GM21528 (cell line): ENCODE measurements around the gene APOBEC2.

Source experiments
- ATAC-seq: cut with Tn5 transposase; IDR thresholded peaks from one replicate; pipeline ENCODE4 v1.9.1; 2021; ENCODE audit warnings: mild to moderate bottlenecking, moderate library complexity; ENCODE audit not compliant: unreplicated experiment, low FRiP score

APOBEC2 gene

DNA sequence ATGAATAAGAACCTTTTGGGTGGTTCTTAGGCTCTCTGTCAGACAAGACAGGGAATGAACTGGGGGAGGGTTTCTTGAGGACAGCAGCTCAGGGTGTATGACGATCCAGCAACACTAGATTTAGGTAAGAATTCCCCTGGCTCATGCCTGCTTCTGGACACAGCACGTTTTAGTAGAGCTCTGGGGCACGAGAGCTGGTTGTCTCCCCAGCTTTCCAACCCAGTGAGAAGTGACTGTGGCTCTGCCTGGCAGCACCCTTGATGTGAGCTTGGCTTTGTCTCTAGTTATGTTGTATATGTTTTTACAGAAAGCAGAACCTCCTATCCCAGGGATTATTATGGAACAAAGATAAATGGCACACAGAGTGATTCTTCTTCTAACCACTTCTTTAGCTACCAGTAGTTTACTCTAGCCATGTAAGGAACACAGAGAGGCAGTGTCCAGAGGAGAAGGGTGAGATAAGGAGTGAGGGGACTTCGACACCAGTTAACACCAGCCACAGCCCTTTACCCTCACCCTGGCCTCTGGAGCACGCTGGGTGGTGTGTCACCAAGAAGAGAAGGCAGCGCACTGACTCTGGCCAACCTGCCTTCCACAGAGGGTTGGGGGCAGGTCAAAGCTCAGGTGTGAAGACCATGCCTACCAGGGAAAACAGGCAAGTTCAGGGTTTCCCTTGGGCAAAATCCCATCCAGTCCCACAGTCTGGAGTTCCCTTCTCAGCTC lies 3.9 kb downstream of the APOBEC2 start:
- no peak for ATAC-seq

- no peak for ATAC-seq
These were observed 5.8 kb downstream of the APOBEC2 start for GRCh38 chr6:41058783-41059181.

DNA sequence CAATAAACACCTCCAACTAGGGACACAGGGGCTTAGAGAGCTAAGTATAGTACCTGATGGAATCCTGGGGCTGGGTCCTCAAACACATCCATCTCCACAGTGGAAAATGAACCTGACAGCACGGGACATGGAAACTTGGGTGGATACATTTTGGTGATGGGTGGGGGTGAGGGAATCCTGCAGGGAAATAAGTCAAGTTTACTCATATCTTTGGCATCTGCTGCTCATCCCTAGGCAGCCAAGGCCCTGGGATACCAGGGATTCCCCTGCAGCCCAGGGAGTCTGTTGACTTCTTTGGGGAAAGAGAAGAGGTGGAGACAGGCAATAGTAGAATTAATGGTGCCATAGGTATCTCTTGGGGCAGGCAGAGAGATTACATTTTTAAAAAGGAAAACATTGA lies 6.6 kb downstream of the APOBEC2 start:
- ATAC-seq, result no peak

GRCh38 chr6:41061196-41061726 lies 8.3 kb downstream of the APOBEC2 start:
- no peak for ATAC-seq

DNA sequence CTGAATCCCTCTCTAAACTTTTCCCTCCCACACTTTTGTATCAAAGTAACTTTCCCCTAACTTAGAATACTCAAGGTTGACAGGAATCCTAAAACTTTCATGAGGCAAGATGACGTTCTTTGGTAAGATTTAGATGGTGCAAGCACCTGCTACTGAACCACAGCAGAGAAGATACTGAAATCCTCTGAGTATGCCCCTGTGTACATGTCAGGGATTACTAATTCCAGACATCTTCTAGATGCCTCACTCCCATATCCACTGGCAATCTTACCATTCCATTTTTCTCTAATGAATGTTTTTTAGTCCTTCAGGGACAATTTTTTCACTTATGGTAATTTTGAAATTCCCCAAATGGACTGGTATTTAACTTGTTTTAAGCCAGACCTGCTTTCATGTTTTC lies 9.1 kb downstream of the APOBEC2 start:
- no peak for ATAC-seq

DNA sequence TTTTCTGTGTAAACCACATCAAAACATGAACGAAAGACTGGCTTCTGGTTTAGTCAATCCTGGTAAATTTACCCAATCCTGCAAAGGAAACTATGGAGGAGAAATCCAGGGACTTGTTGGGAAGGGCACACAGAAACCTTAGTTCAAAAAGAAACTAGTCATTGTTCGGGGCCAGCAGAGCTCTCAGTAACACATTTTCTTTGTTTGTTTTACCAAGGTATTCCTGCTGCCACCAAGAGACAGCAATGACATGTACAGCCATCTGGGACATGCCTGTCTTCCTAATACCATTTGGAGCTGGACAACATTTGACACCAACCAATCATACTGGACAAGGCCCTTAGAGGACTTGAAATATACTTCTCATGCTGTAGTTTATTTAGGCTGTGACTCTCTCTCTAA lies 10.9 kb downstream of the APOBEC2 start:
- no peak for ATAC-seq

DNA sequence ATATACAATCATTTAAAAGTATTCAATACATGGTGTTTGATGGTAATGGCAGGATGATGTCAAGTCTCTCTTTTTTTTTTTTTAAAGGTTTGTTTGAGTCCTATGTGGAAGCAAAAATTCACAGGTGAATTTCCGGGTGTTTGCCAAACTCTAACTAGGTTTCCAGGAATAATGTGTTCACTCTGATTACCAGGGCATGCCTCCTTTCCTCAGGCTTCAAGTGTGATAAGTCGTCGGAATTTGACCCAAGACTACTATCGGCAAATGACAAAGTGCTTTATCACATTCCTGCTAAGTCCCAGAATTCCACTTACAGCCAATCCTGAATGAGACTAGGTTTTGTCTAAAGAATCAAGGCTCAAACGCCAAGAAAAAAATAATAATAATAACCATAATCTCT lies 11.8 kb downstream of the APOBEC2 start:
- no peak for ATAC-seq

DNA sequence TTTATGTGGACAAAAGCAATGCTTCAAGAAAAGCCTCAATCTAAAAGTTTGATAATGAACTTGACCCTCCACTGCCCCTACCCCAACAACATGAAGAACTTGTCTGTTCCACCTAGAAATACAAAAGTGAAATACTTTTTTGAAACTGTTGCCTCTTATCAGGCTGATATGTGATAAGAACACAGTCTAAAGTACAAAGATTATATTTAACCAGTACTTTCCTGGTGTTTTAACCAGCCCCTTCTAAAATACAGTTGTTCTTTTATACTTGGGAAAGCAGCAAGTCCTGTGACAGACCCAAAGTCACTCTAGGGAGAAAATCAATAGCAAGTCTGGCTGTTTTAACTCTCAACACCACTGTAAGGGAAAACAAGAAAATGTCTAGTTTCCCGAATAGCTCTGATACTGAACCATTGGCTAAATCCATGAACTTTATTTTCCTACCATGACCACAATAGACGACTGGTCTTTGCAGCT lies 12.6 kb downstream of the APOBEC2 start:
- no peak for ATAC-seq

DNA sequence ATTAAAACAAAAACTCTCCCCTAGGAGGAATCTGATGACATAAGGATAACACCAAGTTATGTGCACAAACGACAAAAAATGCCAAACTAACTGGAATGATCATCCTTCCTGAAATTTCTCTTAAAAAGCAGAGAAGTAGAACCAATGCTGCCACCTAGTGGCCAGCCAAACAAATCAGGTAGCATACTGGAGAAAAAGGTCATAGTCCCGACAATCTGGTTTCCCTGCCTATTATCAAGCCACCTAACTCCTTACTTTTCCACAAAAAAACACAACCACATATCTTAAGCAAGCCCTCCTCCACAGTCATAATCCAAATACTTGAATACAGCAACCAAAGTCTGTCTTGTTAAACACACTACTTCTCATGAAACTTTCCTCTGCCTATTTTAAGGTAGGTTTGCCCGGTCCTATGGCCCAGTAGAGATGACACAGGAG lies 13.9 kb downstream of the APOBEC2 start:
- no peak for ATAC-seq

DNA sequence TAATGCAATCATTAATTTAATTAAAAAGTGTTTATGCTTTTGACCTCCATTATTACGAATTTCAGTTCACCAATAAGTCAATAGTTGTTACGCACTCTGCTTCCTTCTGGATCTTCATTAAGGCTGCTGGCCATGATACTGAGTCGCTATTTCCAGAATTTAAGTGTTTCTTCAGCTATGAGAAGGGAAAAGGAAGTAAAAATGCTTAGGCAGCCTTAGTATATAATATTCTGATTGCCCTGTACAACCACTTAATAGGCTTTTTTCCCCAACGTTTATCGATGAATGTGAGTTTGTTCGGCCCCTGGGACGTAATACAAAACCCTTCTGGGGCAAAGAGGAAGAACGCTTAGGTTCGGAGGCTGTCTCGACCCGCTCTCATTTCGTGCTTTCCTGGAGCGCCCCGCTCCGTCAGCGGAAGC lies 18.5 kb downstream of the APOBEC2 start:
- no peak for ATAC-seq

- peak; percentile 73 for ATAC-seq
These were observed 19.2 kb downstream of the APOBEC2 start, which contains the start of gene OARD1 for GRCh38 chr6:41071923-41072835. Gene OARD1 (minus strand): TSS chr6:41072356. CDS start chr6:41071634, 722 bp downstream.

DNA sequence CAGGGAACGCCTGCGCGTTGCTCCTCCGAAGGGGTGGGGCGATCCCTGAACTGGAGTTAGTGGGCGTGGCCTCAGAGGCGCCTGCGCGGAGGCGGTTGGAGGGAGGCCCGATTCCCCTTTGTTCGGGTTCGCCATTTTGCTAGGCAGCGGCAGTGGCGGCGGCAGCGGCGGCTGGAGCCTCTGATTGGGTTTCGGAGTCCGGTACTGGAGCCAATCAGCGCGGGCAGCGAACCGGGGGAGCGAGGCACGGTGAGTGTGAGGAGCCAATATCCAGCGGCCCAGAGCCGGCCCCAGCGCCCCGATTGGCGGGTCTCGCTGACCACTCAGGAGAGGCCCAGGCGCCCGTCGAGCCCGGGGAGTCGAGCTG lies 19.8 kb downstream of the APOBEC2 start, which contains the start of gene NFYA:
Gene NFYA (plus strand): TSS at position 139 of the 367 bp plus-strand sequence. CDS start 6,116 bp downstream, outside the sequence.
- ATAC-seq, result peak; percentile 67

- peak; percentile 31 for ATAC-seq
These were observed 20.4 kb downstream of the APOBEC2 start for GRCh38 chr6:41073203-41073967.

GRCh38 chr6:41073968-41074691 lies 21.1 kb downstream of the APOBEC2 start:
- ATAC-seq, result no peak

DNA sequence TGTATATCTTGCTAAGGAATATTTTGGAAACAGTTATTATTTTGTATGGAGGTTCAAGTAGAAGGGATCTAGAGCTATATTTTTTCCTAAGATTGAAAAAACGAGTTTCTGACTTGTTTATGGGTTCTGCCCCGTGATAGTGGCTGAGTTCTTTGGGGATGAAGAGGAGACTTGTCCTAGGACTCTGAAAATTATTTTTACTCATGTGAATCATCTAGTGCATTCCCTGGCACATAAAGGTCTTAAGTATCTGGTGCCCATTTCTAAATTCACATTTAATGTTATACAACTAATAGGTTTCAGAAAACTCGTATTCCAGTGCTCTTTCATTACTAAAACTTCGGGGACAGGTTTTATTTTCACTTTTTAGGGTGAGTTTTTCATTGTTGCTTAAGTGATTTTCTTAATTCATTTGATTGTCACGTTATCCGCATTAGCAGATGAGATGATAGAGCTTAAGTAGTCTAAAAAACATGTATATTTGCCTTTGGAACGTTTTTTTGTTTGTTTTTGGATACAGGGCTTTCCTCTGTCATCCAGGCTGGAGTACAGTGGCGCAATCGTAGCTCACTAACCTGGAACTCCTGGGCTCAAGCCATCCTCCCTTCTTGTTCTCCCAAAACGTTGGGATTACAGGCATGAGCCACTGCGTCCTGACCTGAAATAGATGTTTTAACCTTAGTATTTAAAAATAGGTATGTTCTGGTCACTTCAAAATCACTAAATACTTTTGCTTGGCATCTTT lies 21.9 kb downstream of the APOBEC2 start:
- no peak for ATAC-seq

DNA sequence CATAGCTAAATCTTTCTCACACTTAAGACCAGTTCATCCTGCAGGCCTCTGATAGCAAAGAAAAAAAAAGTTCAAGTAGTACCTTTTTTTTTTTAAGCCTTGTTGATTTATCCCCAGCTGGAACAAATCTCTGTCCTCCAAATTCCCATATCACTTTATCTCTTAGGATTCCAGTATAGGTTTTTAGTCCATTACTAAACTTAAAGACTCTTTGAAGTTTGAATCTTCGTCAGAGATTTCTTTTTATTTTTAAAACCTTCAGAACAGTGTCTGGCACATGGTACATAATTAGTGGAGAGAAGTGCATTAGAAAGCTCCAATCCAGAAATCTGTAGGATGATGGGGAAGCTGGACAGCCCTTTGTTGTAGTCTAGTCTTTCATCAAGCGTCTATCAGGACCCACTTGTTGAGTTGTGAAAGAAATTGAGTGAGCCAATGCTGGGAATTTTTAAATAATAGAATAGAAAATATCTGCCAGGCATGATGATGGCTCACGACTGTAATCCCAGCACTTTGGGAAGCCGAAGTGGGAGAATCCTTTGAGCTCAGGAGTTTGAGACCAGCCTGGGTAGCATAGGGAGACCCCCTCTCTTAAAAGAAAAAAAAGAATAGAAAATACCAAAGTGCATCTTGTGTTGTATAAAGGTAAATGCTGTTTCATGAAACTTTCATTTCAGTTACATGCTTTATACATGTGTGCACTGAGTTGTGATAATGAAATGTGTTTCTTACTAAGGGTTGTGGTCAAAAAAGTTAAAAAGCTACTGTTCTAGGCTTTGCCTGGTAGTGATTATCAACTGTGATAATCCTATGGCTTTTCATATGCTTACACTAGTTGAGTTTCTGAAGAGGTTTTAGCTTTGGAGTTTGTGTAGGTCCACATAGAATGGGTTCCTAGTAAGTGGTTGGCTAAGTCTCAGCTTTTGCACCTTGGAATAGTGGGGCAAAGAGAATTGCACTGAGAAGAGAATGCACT lies 22.9 kb downstream of the APOBEC2 start:
- ATAC-seq, result no peak

DNA sequence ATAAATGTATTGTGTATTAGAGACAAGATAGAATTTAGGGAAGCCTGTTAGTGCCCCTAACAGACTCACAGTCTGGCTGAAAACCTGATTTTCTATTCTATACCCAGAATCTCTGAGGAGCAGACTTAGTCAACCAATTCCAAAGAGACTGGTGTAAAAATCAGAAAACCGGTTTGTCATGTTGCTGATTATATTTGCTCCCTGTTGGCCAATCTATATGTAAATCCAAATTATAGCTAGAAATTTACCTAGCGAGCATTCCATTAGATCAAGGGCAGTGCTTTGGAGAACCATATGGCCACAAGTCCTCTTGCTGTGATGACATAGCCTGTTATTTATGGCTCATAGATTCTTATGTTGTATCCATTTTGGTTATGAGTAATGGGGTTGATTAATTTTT lies 24.5 kb downstream of the APOBEC2 start:
- ATAC-seq, result no peak

DNA sequence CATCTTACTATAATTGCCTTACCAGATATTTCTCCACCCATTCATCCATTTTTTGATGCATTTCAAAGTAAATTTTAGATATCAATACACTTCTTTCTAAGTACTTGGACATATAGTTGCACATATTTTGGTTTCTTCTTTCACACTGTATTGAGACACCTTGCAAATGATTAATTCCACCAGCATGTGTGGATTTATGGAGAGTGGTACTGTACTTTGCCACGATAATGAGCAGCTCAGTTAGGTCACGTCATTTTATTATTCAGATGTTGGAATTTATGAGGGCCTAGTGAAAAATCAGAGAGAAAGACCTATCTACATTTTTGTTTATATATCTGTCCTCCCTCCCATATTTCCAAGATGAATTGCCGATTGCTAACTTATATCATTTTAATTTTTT lies 25.1 kb downstream of the APOBEC2 start:
- ATAC-seq, result no peak
